LNCaP clone FGC (cell line): ENCODE data around the gene HSBP1.

ENCODE experiments used
- DNase-seq: peaks from one replicate; pipeline ENCODE4 v3.0.0-alpha.2; 2011; ENCODE audit warnings: low read depth
- H3K4me3 ChIP-seq: 2 replicates; pipeline ENCODE4 v1.5.1; 2011; ENCODE audit warnings: mild to moderate bottlenecking, low read depth, low read length, control low read depth
- CTCF ChIP-seq: IDR thresholded peaks from 2 replicates; pipeline ENCODE4 v1.5.1; 2012; ENCODE audit warnings: mild to moderate bottlenecking; ENCODE audit not compliant: control insufficient read depth, insufficient read depth; ENCODE audit errors: extremely low read depth

Gene HSBP1

GRCh38 chr16:83826146-83826913 lies 18.6 kb downstream of the HSBP1 start:
- peak; percentile 54 for DNase-seq
- H3K4me3 ChIP-seq, result no peak overlapping the region
- TF ChIP-seq CTCF, result peak; percentile 89

- no peak for TF ChIP-seq CTCF
- no peak for DNase-seq
- H3K4me3 ChIP-seq, result no peak overlapping the region
These were observed 22.5 kb downstream of the HSBP1 start for GRCh38 chr16:83830091-83830768.

GRCh38 chr16:83830769-83831455 lies 23.1 kb downstream of the HSBP1 start:
- no peak for TF ChIP-seq CTCF
- H3K4me3 ChIP-seq, result no peak overlapping the region
- DNase-seq, result no peak

GRCh38 chr16:83831456-83831987 lies 23.7 kb downstream of the HSBP1 start:
- no peak for DNase-seq
- no peak overlapping the region for H3K4me3 ChIP-seq
- no peak for TF ChIP-seq CTCF

- no peak for TF ChIP-seq CTCF
- DNase-seq, result no peak
- H3K4me3 ChIP-seq, result no peak overlapping the region
These were observed 26.1 kb downstream of the HSBP1 start for GRCh38 chr16:83833921-83834320.

- no peak for TF ChIP-seq CTCF
- no peak overlapping the region for H3K4me3 ChIP-seq
- no peak for DNase-seq
These were observed 28.1 kb downstream of the HSBP1 start for GRCh38 chr16:83835586-83836566.
